ENCODE measurements around the gene EXOG. TPM values are rescaled to one million over a fixed set of nuclear protein-coding genes. Genes with fewer than 3 reads are reported as not detected.

EXOG gene
- polyA plus RNA-seq, 3 donors, result 1.6 to 5.4 (median 2.4) TPM

- no peaks in the 10 kb centered on the region for H4K20me1 ChIP-seq (ENCODE audit: insufficient read depth, low read length)
- H3K4me2 ChIP-seq (replicated peaks; ENCODE audit: extremely low read depth, low read length, poor library complexity, severe bottlenecking), result no peak overlapping the region
- H2AFZ ChIP-seq (ENCODE audit: insufficient read depth, low read depth, low read length, poor library complexity, severe bottlenecking), result no peak overlapping the region
- no peaks in the 10 kb centered on the region for H3K36me3 ChIP-seq (replicated peaks in 1 of 2; ENCODE audit: control insufficient read depth in 1 of 2, insufficient read depth in 2 of 2, low read length in 2 of 2)
- H3K9ac ChIP-seq (ENCODE audit: insufficient read depth, low read length, poor library complexity, severe bottlenecking), result no peak overlapping the region
- no peaks in the 10 kb centered on the region for H3K4me1 ChIP-seq (ENCODE audit: control insufficient read depth in 1 of 2, insufficient read depth in 2 of 2, low read length in 2 of 2)
- Mint-ChIP-seq H3K27me3 (ENCODE audit: low read depth in 3 of 3) (peaks cover 0 to 3% (median 3%) of the 10 kb centered on the region in 3 donors), H3K36me3 (no peaks in the 10 kb centered on the region), H3K4me1 (no peaks in the 10 kb centered on the region), H3K27ac (peak overlapping the region in 1 of 7 donors; percentile 4), H3K4me3 (no peak overlapping the region), H3K9me3 (no peaks in the 10 kb centered on the region)
- H3K27me3 ChIP-seq (ENCODE audit: control insufficient read depth in 2 of 2, insufficient read depth in 2 of 2, low read length in 2 of 2), result no peaks in the 10 kb centered on the region
- DNase-seq, result no peak
- no peak overlapping the region for H3K4me3 ChIP-seq (replicated peaks in 1 of 3; ENCODE audit: low read depth in 2 of 3, low read length in 3 of 3)
- no peak overlapping the region for H3K27ac ChIP-seq (ENCODE audit: low read depth in 1 of 2, low read length in 2 of 2)
- WGBS (ENCODE audit: insufficient coverage), result 81% methylated on average over 15 of the region's 16 CpGs
- TF ChIP-seq, protein P1, sequence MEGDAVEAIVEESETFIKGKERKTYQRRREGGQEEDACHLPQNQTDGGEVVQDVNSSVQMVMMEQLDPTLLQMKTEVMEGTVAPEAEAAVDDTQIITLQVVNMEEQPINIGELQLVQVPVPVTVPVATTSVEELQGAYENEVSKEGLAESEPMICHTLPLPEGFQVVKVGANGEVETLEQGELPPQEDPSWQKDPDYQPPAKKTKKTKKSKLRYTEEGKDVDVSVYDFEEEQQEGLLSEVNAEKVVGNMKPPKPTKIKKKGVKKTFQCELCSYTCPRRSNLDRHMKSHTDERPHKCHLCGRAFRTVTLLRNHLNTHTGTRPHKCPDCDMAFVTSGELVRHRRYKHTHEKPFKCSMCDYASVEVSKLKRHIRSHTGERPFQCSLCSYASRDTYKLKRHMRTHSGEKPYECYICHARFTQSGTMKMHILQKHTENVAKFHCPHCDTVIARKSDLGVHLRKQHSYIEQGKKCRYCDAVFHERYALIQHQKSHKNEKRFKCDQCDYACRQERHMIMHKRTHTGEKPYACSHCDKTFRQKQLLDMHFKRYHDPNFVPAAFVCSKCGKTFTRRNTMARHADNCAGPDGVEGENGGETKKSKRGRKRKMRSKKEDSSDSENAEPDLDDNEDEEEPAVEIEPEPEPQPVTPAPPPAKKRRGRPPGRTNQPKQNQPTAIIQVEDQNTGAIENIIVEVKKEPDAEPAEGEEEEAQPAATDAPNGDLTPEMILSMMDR (IDR thresholded peaks at IDR 0.05), result no peak
- intact Hi-C loops (cut with micrococcal nuclease), result no loop called here
- no peaks in the 10 kb centered on the region for H3K9me3 ChIP-seq (replicated peaks in 1 of 2; ENCODE audit: control insufficient read depth in 1 of 2, insufficient read depth in 1 of 2, low read length in 2 of 2)
- H3K79me2 ChIP-seq (ENCODE audit: insufficient read depth, low read length), result no peaks in the 10 kb centered on the region
These were observed 46.5 kb downstream of the EXOG start for GRCh38 chr3:38542401-38543298.

- Histone ChIP-seq H3K4me3 (replicated peaks in 1 of 3; ENCODE audit: low read depth in 2 of 3, low read length in 3 of 3) (no peak overlapping the region), H3K27me3 (ENCODE audit: control insufficient read depth in 2 of 2, insufficient read depth in 2 of 2, low read length in 2 of 2) (no peaks in the 10 kb centered on the region), H3K27ac (ENCODE audit: low read depth in 1 of 2, low read length in 2 of 2) (no peak overlapping the region), H3K9ac (ENCODE audit: insufficient read depth, low read length, poor library complexity, severe bottlenecking) (no peak overlapping the region), H3K36me3 (replicated peaks in 1 of 2; ENCODE audit: control insufficient read depth in 1 of 2, insufficient read depth in 2 of 2, low read length in 2 of 2) (no peaks in the 10 kb centered on the region), H3K4me2 (replicated peaks; ENCODE audit: extremely low read depth, low read length, poor library complexity, severe bottlenecking) (no peak overlapping the region), H3K4me1 (ENCODE audit: control insufficient read depth in 1 of 2, insufficient read depth in 2 of 2, low read length in 2 of 2) (no peaks in the 10 kb centered on the region), H3K9me3 (replicated peaks in 1 of 2; ENCODE audit: control insufficient read depth in 1 of 2, insufficient read depth in 1 of 2, low read length in 2 of 2) (no peaks in the 10 kb centered on the region), H4K20me1 (ENCODE audit: insufficient read depth, low read length) (no peaks in the 10 kb centered on the region), H3K79me2 (ENCODE audit: insufficient read depth, low read length) (no peaks in the 10 kb centered on the region), H2AFZ (ENCODE audit: insufficient read depth, low read depth, low read length, poor library complexity, severe bottlenecking) (no peak overlapping the region)
- TF ChIP-seq, protein P1 (IDR thresholded peaks at IDR 0.05), result no peak
- no peaks in the 10 kb centered on the region for H3K4me1 Mint-ChIP-seq
- no peaks in the 10 kb centered on the region for H3K36me3 Mint-ChIP-seq
- no peak for DNase-seq
- no peaks in the 10 kb centered on the region for H3K9me3 Mint-ChIP-seq
- peaks cover 3 to 8% (median 7%) of the 10 kb centered on the region in 3 donors for H3K27me3 Mint-ChIP-seq (ENCODE audit: low read depth in 3 of 3)
- WGBS (ENCODE audit: insufficient coverage), result 92% methylated on average over 7 of the region's 7 CpGs
- H3K27ac Mint-ChIP-seq, result no peak overlapping the region
- intact Hi-C loops (cut with micrococcal nuclease), result no loop called here
- no peak overlapping the region for H3K4me3 Mint-ChIP-seq
These were observed 47.4 kb downstream of the EXOG start for GRCh38 chr3:38543586-38543985.
